Measurements from ENCODE around the gene FGF12. TPM values are rescaled to one million over a fixed set of nuclear protein-coding genes. Genes with fewer than 3 reads are reported as not detected.

Gene FGF12
- total and polyA plus RNA-seq, 2 experiments from 2014 or later: 6.0 to 14.3 TPM

- ATAC-seq (no peak), DNase-seq (ENCODE audit: low spot score) (no peak)
- no peak overlapping the region for H3K27ac Mint-ChIP-seq
- Histone ChIP-seq H3K27me3 (ENCODE audit: insufficient read depth) (no peaks in the 10 kb centered on the region), H3K36me3 (ENCODE audit: insufficient read depth) (no peaks in the 10 kb centered on the region), H3K4me3 (no peak overlapping the region), H3K79me2 (replicated peaks; ENCODE audit: insufficient read depth) (no peaks in the 10 kb centered on the region), H3K27ac (ENCODE audit: low read depth) (no peak overlapping the region), H2AFZ (no peak overlapping the region), H3K9me2 (ENCODE audit: insufficient read depth) (0 out of 2 replicates have a peak, but pooled peaks cover 5% of the 10 kb centered on the region), H4K20me1 (replicated peaks; ENCODE audit: insufficient read depth) (no peaks in the 10 kb centered on the region), H3K4me1 (ENCODE audit: insufficient read depth) (no peaks in the 10 kb centered on the region), H3K4me2 (no peak overlapping the region), H3F3A (replicated peaks; ENCODE audit: low read depth) (no peaks in the 10 kb centered on the region)
- H3K27me3 Mint-ChIP-seq (ENCODE audit: insufficient read depth, low read depth, poor library complexity): no peaks in the 10 kb centered on the region
- H3K9me3 Mint-ChIP-seq: no peaks in the 10 kb centered on the region; the same call in 1 of the 3 replicates
- peaks cover 15% of the 10 kb centered on the region for H3K4me1 Mint-ChIP-seq
- TF ChIP-seq ZNF462 (CRISPR knock-in tag; IDR thresholded peaks at IDR 0.05) (no peak), POLR2AphosphoS5 (IDR thresholded peaks at IDR 0.05; ENCODE audit: low read depth) (no peak), ETS1 (IDR thresholded peaks at IDR 0.05) (no peak), NANOG (IDR thresholded peaks at IDR 0.05; ENCODE audit: borderline replicate concordance) (no peak), STAT1 (IDR thresholded peaks at IDR 0.05; ENCODE audit: unreplicated experiment) (no peak)
- no peak overlapping the region for H3K4me3 Mint-ChIP-seq
- H3K36me3 Mint-ChIP-seq (ENCODE audit: low read depth): no peaks in the 10 kb centered on the region; the same call in 1 of the 3 replicates
Measured at GRCh38 chr3:192399767-192400166, 327.6 kb downstream of the FGF12 start.

- Histone ChIP-seq H3K9me2 (ENCODE audit: insufficient read depth) (0 out of 2 replicates have a peak, but pooled peaks cover 5% of the 10 kb centered on the region), H3F3A (replicated peaks; ENCODE audit: low read depth) (no peaks in the 10 kb centered on the region), H3K4me2 (no peak overlapping the region), H4K20me1 (replicated peaks; ENCODE audit: insufficient read depth) (no peaks in the 10 kb centered on the region), H3K4me3 (no peak overlapping the region), H2AFZ (no peak overlapping the region), H3K27ac (ENCODE audit: low read depth) (no peak overlapping the region), H3K4me1 (ENCODE audit: insufficient read depth) (no peaks in the 10 kb centered on the region), H3K36me3 (ENCODE audit: insufficient read depth) (no peaks in the 10 kb centered on the region), H3K79me2 (replicated peaks; ENCODE audit: insufficient read depth) (no peaks in the 10 kb centered on the region), H3K27me3 (ENCODE audit: insufficient read depth) (no peaks in the 10 kb centered on the region)
- no peak overlapping the region for H3K27ac Mint-ChIP-seq
- peaks cover 15% of the 10 kb centered on the region for H3K4me1 Mint-ChIP-seq
- DNase-seq (ENCODE audit: low spot score): no peak
- ATAC-seq: no peak
- H3K27me3 Mint-ChIP-seq (ENCODE audit: insufficient read depth, low read depth, poor library complexity): no peaks in the 10 kb centered on the region
- H3K36me3 Mint-ChIP-seq (ENCODE audit: low read depth): no peaks in the 10 kb centered on the region; the same call in 1 of the 3 replicates
- H3K4me3 Mint-ChIP-seq: no peak overlapping the region
- H3K9me3 Mint-ChIP-seq: no peaks in the 10 kb centered on the region; the same call in 1 of the 3 replicates
- TF ChIP-seq EZH2 (IDR thresholded peaks at IDR 0.05; ENCODE audit: low read depth, unreplicated experiment) (no peak), NANOG (IDR thresholded peaks at IDR 0.05; ENCODE audit: borderline replicate concordance) (no peak), REST (IDR thresholded peaks at IDR 0.05; ENCODE audit: unreplicated experiment) (no peak), JUNB (IDR thresholded peaks at IDR 0.05; ENCODE audit: unreplicated experiment) (no peak), POLR2AphosphoS5 (IDR thresholded peaks at IDR 0.05; ENCODE audit: low read depth) (no peak)
Measured at GRCh38 chr3:192397012-192397411, 330.3 kb downstream of the FGF12 start.
